Bone marrow (tissue), 2 donors: ENCODE measurements around the gene OR52B2.

ENCODE experiments used
- DNase-seq, 2 donors: peaks; one replicate each; lab custom pipeline; 2025; lab: John Stamatoyannopoulos, UW

OR52B2 gene

DNA sequence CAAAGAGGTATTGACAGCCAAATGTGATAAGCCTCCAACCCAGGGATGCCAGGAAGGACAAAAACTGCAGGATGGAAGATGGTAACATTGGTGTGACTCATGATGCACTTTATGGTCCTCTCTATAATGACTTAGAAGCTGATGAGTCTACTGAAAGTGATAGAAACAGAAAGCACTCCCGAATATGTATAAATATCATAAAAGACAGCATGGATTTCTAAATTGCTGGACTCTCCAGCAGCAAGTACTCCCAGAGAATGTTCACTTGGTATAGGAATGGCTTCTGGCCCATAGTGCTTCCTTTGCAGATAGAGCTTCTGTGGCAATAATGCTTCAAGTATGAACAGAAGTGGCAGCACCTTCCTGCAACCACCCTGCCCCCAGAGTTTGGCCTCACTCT lies at the start of gene OR52B2:
Gene OR52B2, minus strand, starts transcription at position 101 of the 400 bp plus-strand sequence. Its CDS starts 0 bp downstream, at position 101.
- DNase-seq: no peak

GRCh38 chr11:6219359-6219758 lies 49.2 kb upstream of the OR52B2 start:
- no peak for DNase-seq

DNA sequence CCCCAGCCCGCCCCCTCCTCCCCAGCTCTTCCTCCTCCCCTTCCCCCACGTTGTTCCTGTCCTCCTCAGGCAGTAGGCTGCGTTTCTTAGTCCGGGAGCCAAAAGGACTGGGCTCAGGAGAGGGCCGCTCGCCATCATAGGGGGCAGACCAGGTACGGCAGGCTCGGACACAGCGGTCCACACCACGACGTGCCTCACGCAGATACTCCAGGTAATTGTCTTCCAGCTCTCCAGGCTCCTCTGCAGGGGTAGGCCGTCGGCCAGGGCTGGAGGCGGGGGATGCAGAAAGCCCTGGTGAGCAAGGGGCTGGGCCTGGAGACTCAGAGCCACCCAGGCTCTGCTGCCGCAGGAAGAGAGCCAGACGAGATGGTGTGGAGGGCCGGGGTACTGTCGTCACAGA lies 47.6 kb upstream of the OR52B2 start:
- no peak for DNase-seq

DNA sequence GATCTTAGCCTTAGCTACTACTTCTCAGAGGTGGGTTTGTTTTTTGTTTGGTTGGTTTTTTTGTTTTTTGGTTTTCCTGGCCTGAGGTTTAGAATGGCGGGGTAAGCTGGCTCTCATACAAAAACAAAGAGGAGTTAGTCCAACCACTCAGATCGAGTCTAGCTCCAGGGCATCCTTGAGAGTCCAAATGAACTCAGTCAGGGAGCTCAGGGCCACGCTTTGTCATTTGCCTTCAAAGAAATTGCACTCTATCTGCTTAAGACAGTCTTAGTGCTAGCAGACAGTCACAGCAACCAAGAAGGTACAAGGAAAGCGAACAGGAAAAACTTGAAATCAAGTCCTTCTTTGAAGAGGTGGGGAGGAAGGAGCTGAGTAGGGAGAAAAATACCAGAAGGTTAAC lies 46.4 kb upstream of the OR52B2 start:
- no peak for DNase-seq

DNA sequence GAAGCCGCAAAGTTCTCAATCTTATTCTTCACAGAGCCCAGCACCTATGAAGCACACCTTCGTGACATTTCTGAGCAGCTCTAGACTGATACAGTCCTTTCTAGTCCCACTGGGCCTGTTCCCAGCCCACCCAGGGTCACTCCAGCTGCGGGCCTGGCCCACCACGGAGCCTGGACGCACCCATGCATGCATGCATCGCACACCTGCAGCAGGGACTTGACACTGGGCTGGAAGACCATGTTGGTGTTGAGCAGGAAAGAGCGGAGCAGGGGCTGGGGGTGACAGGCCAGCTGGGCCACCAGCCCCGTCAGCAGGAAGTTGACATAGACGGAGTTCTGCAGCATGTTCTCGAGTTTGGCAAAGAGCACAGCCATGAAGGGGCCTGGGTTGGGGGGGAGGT lies 44.4 kb upstream of the OR52B2 start:
- DNase-seq: no peak

DNA sequence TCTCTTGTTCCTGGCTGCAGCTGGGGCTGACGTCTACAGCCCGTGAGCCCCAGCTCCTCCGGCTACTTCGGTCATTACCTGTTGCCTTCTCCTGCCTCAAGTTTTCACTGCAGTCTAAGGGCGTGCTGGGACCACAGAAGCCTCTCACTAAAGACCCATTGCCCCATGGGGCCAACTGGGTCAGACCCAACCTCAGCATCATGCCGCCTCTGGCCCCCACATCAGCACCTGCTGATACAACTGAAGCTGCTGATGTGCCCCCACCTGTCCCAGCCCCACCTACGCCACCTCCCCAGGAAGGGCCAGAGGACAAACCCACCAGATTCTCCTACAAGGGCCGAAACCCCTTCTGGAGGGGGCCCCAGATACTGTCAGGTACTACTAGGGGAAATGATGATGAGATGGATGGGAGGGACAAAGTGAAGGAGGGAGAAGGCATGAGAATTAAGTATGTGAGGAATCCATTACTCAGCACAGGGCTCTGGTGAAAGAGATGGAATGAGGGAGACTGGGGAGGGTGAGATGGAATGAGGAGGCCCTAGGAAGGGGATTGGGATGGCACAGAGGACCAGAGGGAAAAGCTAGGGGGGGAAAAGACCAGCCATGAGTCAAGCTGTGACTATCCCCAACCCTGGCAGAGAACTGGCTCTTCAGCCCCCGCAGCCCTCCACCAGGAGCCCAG lies 40.3 kb upstream of the OR52B2 start:
- DNase-seq: no peak

DNA sequence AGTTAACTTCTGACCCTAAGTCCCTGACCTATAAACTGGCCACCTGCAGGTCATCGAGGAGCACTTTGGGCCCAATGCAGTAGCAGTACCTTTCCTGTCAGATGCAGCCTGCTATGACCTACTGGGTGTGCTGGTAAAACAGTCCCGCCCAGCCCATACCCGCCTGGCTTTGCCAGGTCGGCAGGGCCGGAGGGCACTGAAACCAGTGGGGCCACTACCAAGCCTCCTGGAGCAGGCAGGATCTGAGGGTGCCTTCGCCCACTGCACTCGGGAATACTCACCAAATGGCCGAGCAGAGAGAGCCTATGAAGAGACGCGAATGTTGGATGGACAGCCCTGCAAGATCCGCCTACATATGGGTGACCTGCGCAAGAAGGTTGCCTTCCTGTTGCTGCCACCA lies 39.7 kb upstream of the OR52B2 start:
- DNase-seq: no peak

DNA sequence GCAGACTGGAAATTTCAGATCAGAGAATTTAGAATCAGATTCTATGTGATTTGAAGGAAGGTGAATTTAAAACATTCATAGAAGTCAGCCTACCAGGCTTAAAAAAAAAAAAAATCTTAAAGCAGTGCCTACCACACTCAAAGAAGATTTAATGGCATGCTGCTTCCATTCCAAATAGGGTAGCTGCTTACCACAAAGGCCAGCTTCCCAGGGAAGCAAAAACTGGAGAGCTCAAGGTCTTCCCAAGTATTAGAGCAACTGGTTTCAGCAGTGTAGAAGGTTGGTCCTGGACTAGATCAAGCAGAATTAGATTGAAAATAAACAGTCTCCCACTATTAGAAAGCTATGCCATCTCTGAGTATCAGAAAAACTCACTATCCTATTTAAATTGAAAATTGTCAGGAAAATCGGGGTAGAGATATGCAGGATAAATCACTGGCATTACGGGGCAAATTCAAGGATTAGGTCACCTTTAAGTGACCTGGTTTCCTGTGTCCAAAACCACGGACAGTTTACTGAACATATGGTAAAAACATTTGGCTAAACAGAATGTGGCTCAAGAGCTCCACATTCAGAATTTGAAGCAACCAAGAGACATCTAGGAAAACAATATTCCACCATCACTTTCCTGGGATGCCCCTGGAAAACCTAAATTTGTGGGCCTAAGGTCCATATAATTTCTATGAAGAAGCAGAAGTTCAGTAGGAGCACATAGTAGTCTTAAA lies 36.5 kb upstream of the OR52B2 start:
- no peak for DNase-seq

DNA sequence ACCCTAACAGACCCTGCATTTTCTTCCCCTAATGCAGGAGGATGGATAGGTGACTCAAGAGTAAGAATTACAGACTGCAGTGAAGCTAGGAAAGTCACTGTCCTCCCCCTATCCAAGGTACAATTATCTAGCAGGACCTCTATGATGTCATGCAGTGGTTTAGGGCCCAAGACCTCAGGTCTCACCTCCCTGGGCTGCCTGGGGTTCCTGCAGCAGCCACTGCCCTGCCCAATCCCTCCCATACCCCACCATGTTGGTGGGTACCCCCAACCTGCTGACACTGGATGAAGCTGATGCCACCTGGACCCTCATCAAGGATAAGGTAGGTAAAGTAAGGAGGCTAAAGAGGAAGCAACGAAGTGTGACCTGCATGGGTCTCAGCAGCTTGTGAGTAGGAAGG lies 35.2 kb upstream of the OR52B2 start, which contains the start of gene C11orf42:
Gene C11orf42, plus strand, starts transcription at position 192 of the 400 bp plus-strand sequence. Its CDS starts 59 bp downstream, at position 251.
- no peak for DNase-seq

DNA sequence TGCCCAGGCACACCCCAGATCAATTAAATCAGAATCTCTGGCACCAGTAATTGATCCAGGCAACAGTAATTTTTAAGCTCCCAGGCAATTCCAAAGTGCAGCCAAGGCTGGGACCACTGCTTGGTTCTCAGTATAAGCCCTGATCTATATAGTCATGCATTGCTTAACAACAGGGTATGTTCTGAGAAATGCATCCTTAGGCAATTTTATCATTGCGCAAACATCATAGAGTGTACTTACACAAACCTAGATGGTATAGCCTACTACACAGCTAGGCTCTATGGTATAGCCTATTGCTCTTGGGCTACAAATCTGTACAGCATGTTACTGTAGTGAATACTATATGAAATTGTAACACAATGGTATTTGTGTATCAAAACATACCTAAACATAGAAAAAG lies 34.6 kb upstream of the OR52B2 start:
- no peak for DNase-seq

GRCh38 chr11:6203327-6203726 lies 33.2 kb upstream of the OR52B2 start:
- no peak for DNase-seq

GRCh38 chr11:6202041-6202440 lies 31.9 kb upstream of the OR52B2 start:
- DNase-seq: no peak

DNA sequence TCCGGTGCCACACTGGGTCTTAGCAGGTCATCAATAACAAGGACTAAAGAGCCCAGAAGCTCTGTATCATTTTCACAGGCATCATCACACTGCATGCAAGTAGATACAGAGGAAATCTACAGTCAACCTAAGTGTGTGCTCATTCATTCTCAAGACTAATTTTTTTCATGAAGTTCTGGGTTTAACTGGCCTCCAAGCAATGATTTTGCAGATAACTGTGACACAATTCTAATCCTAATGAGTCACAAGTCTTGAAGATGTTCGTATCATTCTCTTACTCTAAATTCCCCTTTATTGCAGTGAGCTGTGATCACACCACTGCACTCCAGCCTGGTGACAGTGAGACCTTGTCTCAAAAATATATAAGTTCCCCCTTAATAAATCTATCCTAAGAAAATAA lies 31.4 kb upstream of the OR52B2 start:
- no peak for DNase-seq

DNA sequence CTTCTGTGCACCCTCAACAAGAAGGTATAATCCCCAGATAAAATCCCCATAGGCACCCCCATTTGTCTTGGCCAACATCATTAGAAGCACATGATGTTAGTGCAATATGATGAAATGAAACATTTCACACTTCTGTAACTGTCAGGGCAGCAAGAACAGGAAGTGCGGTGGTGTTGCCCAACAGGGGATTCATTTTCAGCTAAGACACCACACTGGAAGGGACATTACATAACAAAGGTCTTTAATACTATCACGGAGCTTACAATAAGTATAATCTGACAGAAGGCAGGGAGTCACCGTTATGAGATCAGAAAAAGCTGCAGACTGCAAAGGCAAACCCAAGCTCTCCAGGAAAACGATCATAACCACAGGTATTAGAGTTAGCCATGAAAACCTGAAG lies 30.8 kb upstream of the OR52B2 start:
- peak in 1 of 2 donors; percentile 55 for DNase-seq

- DNase-seq: no peak
These were observed 29.2 kb upstream of the OR52B2 start, which contains the start of gene OR52W1 for GRCh38 chr11:6199174-6199810. Gene OR52W1 (plus strand): TSS chr11:6199224. CDS start chr11:6199224, 0 bp downstream.

DNA sequence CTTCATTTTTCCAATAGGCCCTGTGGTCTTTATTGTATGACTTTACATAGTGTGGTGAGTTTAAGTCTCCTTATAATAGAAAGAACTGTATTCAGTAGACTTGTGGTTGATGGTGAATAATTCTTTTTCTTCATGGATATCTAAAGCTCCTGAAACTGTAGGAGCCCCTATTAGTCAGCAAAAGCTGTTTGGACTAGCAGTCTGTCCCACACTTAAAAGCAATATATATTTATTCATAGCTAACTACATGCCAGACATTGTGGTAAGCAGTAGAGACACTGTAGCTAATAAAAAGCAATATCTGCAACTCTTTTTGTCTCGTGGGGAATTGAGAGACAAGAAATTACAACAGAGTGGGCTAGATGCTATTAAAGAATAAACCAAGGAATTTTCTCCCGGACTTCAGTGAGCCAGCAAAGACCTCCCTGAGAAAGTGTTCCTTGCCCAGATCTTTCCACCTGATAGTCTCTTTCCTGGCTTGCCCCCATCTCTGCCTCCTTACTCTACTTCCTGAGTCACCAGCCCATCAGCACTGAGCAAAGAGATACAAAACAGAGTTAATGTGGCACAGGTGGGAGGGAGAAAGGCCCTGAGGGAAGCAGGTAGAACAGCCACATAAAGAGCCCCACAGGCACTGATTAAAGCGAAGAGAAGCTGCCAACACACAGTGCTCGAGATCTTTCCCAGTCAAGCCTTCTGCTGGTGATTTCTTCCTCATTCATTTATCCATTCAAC lies 27.5 kb upstream of the OR52B2 start:
- DNase-seq: no peak

DNA sequence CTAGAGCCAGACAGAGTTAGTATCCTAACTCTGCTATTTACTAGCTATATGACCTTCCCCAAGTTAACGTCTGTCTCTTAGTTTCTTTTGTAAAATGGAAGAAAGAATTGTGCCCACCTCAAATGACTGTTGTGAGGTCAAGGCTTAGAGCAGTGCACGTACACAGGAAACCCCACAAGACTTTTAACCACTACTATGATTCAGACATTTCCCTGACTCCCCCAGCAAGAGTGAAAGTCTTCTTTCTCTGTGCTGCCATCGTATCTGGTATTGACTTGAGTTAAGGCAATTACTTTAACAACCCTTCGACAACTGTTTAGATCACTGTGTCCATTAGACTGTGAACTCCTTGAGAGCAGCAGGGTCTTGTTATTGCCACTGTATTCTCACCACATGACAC lies 26.3 kb upstream of the OR52B2 start:
- DNase-seq: no peak

GRCh38 chr11:6194065-6194581 lies 24.0 kb upstream of the OR52B2 start:
- DNase-seq: no peak

DNA sequence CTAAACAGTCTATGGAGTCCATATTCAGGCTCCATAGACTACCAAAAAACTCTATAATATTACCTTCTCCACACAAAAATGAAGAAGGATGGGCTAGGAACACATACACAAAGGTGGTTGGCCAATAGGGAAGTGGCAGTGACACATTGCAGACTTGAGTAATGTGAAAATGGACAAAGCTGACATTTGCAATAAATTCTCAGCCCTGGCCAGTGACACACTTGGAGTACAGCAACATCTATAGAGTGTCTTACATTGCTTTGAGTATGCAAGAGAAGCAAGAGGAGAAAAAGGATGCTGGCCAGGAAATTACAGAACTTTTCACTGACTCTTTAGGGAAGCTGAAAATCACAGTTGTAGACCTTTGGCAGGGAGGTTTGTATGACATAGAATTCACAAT lies 21.6 kb upstream of the OR52B2 start:
- no peak for DNase-seq

GRCh38 chr11:6175440-6175839 lies 5.3 kb upstream of the OR52B2 start:
- no peak for DNase-seq

DNA sequence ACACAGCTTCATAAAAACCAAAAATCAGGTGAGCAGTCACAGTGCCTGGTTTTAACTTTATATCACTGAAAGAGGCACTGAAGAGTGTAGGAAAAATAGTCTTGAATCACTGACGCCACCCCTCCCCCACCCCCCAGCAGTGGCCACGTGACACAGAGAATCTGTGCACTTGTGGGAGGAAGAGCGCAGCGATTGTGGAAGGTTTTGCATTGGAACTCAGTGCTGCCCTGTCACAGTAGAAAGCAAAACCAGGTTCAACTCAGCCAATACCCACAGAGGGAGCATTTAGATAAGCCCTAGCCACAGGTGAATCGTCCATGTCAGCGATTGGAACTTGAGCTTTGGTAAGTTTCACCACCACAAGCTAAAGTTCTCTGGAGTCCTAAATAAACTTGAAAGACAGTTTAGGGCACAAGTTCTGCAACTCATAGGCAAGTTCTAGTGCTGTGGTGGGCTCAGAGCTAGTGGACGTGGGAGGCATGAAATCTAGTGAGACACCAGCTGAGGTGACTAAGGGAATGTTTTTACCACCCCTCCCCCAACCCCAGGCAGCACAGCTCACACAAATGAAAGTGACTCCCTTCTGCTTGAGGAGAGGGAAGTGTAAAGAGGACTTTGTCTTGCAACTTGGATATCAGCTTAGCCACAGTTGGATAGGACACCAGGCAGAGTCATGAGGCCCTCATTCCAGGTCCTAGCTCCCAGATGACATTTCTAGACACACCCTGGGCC lies 13.3 kb downstream of the OR52B2 start:
- no peak for DNase-seq
